K562 (cell line): ENCODE measurements around the gene DCAF8.

Experiments
- BCLAF1 ChIP-seq, 2 experiments: fragments of 450-650 bp in 1 of 2; IDR thresholded peaks; 2 replicates each; pipeline ENCODE4 v1.6.1; 2011 to 2017; ENCODE audit warnings: low read depth in 2 of 2, antibody characterized with exemption in 1 of 2, borderline replicate concordance in 1 of 2, low read length in 1 of 2, mild to moderate bottlenecking in 1 of 2, mixed read lengths in 1 of 2; ENCODE audit not compliant: control insufficient read depth in 1 of 2
- CBX3 ChIP-seq, 2 experiments: IDR thresholded peaks; 1 replicate in 1 of 2; 2 replicates in 1 of 2; pipeline ENCODE4 v1.6.1; 2012; ENCODE audit warnings: inconsistent platforms in 2 of 2, low read length in 2 of 2, borderline replicate concordance in 1 of 2, control low read depth in 1 of 2
- CTCF ChIP-seq, 3 experiments: IDR thresholded peaks in 2 of 3; conservative IDR thresholded peaks in 1 of 3; 2 replicates each; pipeline ENCODE4 v1.5.1; 2011 to 2012; ENCODE audit warnings: low read length in 3 of 3, mild to moderate bottlenecking in 3 of 3, control low read depth in 2 of 3, improper control_type of control experiment in 1 of 3, inconsistent platforms in 1 of 3, low read depth in 1 of 3, mixed read lengths in 1 of 3, moderate library complexity in 1 of 3; ENCODE audit not compliant: insufficient read depth in 2 of 3
- EP300 ChIP-seq: IDR thresholded peaks from 2 replicates; pipeline ENCODE4 v1.6.1; 2012; ENCODE audit warnings: low read length, improper control_type of control experiment
- JUNB ChIP-seq: fragments of 450-650 bp; formaldehyde crosslinking; conservative IDR thresholded peaks from 2 replicates; pipeline ENCODE4 v1.4.0; 2020; ENCODE audit warnings: mild to moderate bottlenecking
- JUND ChIP-seq, 2 experiments: IDR thresholded peaks; 2 replicates in 1 of 2; 3 replicates in 1 of 2; pipeline ENCODE4 v1.6.1; 2011; ENCODE audit warnings: borderline replicate concordance in 2 of 2, low read depth in 2 of 2, low read length in 2 of 2, improper control_type of control experiment in 1 of 2, missing biosample characterization in 1 of 2, missing genetic modification characterization in 1 of 2, missing genetic modification reagents in 1 of 2
- POLR2A ChIP-seq: fragments of 450-650 bp; conservative IDR thresholded peaks from 2 replicates; pipeline ENCODE4 v1.6.1; 2016
- REST ChIP-seq, 2 experiments: fragments of 450-650 bp; formaldehyde crosslinking in 1 of 2; IDR thresholded peaks; 2 replicates each; pipeline versions ENCODE4 v1.4.0 to v1.6.1; 2014 to 2020; ENCODE audit warnings: mild to moderate bottlenecking in 2 of 2, borderline replicate concordance in 1 of 2, low read depth in 1 of 2
- SP1 ChIP-seq: sonication (generic); formaldehyde crosslinking; IDR thresholded peaks from 2 replicates; pipeline ENCODE4 v1.8.1; 2022; ENCODE audit warnings: mild to moderate bottlenecking, missing genetic modification reagents
- SUPT5H ChIP-seq: fragments of 450-650 bp; IDR thresholded peaks from 2 replicates; pipeline ENCODE4 v1.6.1; 2016
- ZBTB8A ChIP-seq: fragments of 450-650 bp; IDR thresholded peaks from 2 replicates; pipeline ENCODE4 v1.6.1; 2018; ENCODE audit warnings: mild to moderate bottlenecking, moderate library complexity; ENCODE audit not compliant: partially characterized antibody
- ZNF668 ChIP-seq: fragments of 250-450 bp; sonication (Bioruptor Pico); IDR thresholded peaks from 2 replicates; pipeline ENCODE4 v1.8.0; 2022; ENCODE audit warnings: mild to moderate bottlenecking, inconsistent platforms

- TF ChIP-seq REST (IDR thresholded peaks at IDR 0.05; ENCODE audit: borderline replicate concordance) (no peak), REST (CRISPR knock-in tag; IDR thresholded peaks at IDR 0.05; ENCODE audit: low read depth) (no peak), ZBTB8A (no peak), SUPT5H (no peak), EP300 (no peak), CTCF (IDR thresholded peaks at IDR 0.05 in 2 of 3, conservative IDR thresholded peaks at IDR 0.05 in 1 of 3; ENCODE audit: insufficient read depth in 2 of 3, low read depth in 1 of 3, low read length in 3 of 3) (no peak), SP1 (CRISPR knock-in tag) (no peak), ZNF668 (no peak), CBX3 (IDR thresholded peaks at IDR 0.05; ENCODE audit: borderline replicate concordance in 1 of 2, low read length in 2 of 2) (no peak), JUND (IDR thresholded peaks at IDR 0.05; ENCODE audit: borderline replicate concordance, low read depth, low read length) (no peak), JUND (tag; IDR thresholded peaks at IDR 0.05; ENCODE audit: borderline replicate concordance, low read depth, low read length) (no peak), BCLAF1 (IDR thresholded peaks at IDR 0.05; ENCODE audit: borderline replicate concordance in 1 of 2, control insufficient read depth in 1 of 2, low read depth in 2 of 2, low read length in 1 of 2) (no peak), POLR2A (no peak), JUNB (CRISPR knock-in tag) (no peak)
Observed at GRCh38 chr1:160210561-160210960, 51.8 kb downstream of the DCAF8 start.
